GM08714 (cell line): ENCODE measurements around the gene OPN4.

Source experiments
- H3K4me3 ChIP-seq: fragments of 200-500 bp; sonication (Bioruptor generic); 2 replicates; pipeline ENCODE4 v1.5.1; 2014; ENCODE audit warnings: mild to moderate bottlenecking, low read length, inconsistent platforms
- ZNF274 ChIP-seq: IDR thresholded peaks from 2 replicates; pipeline ENCODE4 v1.6.1; 2012; ENCODE audit warnings: mild to moderate bottlenecking, low read depth, low read length

OPN4 gene

GRCh38 chr10:86652361-86653202 is 1.8 kb upstream of the OPN4 start:
- TF ChIP-seq ZNF274 = no peak
- H3K4me3 ChIP-seq = no peak overlapping the region

DNA sequence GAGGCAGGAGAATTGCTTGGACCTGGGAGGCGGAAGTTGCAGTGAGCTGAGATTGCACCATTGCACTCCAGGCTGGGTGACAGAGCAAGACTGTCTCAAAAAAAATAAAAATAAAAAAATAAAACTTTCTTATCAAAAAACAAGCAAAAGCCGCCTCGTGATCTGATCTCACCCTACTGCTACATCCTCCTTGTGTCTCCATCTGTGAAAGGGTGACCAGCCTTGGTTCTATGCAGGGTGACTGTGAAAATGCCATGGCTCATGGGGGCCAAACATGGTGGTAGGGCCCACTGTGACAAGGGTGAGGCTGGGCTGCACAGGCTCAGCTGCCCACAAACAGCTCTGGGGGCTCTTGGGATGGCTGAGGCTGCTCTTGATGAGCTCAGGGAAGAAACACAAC is 968 bp upstream of the OPN4 start:
- no peak for TF ChIP-seq ZNF274
- no peak overlapping the region for H3K4me3 ChIP-seq

DNA sequence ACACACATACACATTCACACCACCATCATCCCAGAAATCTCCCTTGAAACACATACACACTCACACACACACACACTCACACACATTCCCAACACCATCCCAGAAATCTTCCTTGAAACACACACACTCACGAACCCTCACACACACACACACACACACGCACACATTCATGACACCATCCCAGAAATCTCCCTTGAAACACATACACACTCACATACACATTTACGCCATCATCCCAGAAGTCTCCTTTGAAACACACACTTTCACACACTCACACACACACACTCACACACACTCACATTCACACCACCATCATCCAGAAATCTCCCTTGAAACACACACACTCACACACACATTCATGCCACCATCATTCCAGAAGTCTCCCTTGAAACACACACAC is 360 bp upstream of the OPN4 start:
- TF ChIP-seq ZNF274 = no peak
- H3K4me3 ChIP-seq = no peak overlapping the region

GRCh38 chr10:86655173-86655540 is 810 bp downstream of the OPN4 start:
- H3K4me3 ChIP-seq = no peak overlapping the region
- TF ChIP-seq ZNF274 = no peak

- no peak for TF ChIP-seq ZNF274
These were observed 1.2 kb downstream of the OPN4 start for GRCh38 chr10:86655596-86655995.

GRCh38 chr10:86657011-86657395 is 2.7 kb downstream of the OPN4 start:
- no peak for TF ChIP-seq ZNF274
- H3K4me3 ChIP-seq = no peak overlapping the region

More at GRCh38 chr10:86655596-86655995, 1.2 kb downstream of the OPN4 start:
- H3K4me3 ChIP-seq = no peak overlapping the region

DNA sequence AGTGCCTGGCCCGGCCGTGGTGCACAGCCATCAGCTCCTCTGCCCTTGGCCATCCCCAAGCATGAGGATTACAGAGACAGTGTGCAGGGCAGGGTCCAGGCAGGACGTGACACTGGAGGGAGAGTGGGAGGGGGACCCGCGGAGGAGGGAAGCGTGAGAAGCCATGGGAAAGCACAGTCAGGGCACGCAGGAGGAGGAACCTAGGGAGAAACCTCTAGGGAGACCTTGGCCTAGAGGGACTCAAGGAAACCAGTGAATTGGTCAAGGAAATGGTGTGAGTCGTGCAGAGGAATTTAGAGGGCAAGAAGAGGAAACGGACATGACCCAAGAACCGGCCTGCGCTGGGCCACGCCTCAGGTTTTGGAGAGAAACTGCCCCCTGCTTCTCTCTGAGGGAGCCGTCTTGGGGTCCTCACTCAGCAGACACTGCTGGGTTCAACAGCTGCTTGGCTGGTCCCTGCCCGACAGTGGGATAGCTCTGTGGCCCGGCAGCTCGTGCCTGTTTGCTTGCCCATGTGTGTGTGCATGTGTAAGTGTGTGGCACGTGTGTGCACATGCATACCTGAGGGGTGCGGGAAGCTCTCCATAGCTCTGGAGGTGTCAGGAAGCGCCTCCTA is 3.2 kb downstream of the OPN4 start:
- no peak for TF ChIP-seq ZNF274
- H3K4me3 ChIP-seq = no peak overlapping the region

DNA sequence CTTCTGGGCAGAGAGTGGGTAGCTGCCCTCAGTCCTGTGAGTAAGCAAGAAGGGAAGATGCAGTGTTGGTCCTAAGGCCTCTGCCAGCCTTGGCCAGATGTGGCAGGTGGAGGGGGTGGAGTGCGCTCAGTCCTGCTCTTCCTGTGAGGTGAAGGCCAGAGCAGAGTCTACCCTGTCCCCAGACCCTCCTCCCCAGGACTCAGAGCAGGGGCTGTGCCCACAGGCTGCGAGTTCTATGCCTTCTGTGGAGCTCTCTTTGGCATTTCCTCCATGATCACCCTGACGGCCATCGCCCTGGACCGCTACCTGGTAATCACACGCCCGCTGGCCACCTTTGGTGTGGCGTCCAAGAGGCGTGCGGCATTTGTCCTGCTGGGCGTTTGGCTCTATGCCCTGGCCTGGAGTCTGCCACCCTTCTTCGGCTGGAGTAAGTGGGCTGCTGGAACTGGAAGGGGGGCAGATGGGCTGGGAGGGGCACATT is 4.0 kb downstream of the OPN4 start:
- no peak overlapping the region for H3K4me3 ChIP-seq
- TF ChIP-seq ZNF274 = no peak

DNA sequence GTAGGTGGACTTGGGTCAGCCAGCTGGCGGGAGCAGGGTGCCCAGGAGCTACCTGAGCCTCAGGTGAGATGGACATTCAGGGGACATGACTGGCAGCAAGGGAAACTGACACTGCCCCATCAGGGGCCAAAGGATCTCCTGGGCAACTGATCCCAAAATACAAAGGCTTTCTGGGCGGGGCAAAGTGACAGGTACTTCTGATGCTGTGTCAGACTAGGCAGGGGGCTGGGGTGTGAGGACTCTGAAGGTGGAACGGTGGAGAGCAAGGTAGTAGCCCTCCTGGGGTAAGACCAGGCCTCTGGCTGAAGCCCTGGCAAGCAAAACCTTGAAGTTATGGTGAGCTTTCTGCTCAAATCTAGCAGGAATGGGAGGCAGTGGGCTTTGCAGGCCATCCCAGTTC is 4.4 kb downstream of the OPN4 start:
- H3K4me3 ChIP-seq = no peak overlapping the region
- TF ChIP-seq ZNF274 = no peak

- TF ChIP-seq ZNF274 = no peak
- no peak overlapping the region for H3K4me3 ChIP-seq
These were observed 4.9 kb downstream of the OPN4 start for GRCh38 chr10:86659161-86659691.

GRCh38 chr10:86659721-86660453 is 5.5 kb downstream of the OPN4 start:
- no peak overlapping the region for H3K4me3 ChIP-seq
- TF ChIP-seq ZNF274 = no peak

DNA sequence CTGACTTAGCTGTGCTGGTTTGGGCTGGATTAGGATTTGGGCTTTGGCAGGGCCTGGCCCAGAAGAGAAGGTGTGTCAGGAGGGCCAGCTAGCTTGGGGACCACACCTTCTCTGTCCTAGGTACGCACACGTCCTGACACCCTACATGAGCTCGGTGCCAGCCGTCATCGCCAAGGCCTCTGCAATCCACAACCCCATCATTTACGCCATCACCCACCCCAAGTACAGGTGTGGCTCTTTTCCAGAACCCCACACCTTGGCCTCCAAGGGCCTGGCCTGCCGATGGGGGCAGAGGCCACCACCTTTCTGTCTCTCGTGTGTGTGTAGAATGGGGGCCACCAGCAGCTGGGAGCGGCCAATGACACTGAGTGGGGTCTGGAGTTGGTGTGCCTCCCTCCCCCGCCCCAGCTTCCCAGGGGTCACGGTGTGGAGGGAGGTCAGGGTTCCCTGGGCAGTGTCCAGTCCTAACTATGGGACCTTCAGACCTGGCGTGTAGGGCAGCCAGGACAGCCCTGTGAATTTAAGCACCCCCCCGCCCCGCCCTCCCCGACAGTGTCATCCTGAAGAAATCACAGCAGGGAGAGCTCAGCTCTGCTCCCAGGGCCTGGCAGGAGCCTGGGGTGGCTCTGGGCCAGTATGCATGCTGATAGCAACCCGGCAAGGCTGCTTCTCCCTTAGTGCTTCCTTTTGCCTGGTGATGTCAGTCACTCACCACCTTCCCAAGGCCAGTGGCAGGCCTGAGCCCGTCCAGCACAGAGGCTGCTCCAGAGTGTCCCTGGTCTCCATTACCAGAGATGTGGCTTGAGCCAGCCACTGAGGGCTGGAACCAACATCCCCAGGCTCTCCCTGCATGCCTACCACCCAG is 7.0 kb downstream of the OPN4 start:
- no peak overlapping the region for H3K4me3 ChIP-seq

DNA sequence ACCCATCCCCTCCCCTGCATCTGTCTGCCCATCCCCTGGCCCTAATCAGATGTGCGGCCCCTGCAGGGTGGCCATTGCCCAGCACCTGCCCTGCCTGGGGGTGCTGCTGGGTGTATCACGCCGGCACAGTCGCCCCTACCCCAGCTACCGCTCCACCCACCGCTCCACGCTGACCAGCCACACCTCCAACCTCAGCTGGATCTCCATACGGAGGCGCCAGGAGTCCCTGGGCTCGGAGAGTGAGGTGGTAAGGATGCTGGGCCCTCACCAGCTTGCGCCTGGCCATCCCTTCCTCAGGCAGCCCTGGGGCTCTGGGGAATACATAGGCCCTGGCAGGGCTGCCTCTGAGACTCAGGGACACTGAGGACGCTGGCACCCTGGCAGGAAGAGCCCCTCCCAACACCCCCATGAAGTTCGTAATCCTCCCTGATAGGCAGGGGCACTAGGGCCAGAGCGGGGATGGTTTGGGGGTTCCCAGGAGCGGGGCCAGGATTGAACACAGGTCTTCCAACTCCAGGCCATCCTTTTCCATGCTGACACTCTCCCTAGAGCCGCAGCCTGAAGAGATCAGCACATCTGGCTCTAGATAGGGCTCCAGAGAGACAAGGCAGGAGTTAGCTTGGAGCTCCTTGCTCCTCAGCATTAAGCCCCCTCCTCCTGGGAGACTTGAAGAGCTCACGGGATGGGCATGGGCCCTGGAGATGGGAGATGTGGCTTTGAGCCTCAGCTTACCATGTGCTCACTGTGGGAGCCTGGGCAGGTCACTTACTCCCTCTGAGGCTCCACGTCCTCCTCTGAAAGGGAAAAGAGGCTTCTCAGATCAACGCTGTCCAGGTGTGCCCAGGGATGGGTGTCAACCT is 8.1 kb downstream of the OPN4 start:
- H3K4me3 ChIP-seq = no peak overlapping the region
- no peak for TF ChIP-seq ZNF274

More for the DNA sequence above, 7.0 kb downstream of the OPN4 start:
- no peak for TF ChIP-seq ZNF274
